AG10803 (cell line): ENCODE measurements around the gene PTPRO.

Experiments
- DNase-seq: peaks from one replicate; pipeline ENCODE4 v3.0.0; 2010; ENCODE audit warnings: low read depth
- H3K4me3 ChIP-seq: 2 replicates; pipeline ENCODE4 v1.5.1; 2011; ENCODE audit warnings: mild to moderate bottlenecking, low read length, control low read depth
- TF ChIP-seq, protein P1 (sequence below): conservative IDR thresholded peaks from 2 replicates; pipeline ENCODE4 v1.5.1; 2011; ENCODE audit warnings: mild to moderate bottlenecking, low read length, control low read depth, inconsistent platforms

The PTPRO gene

DNA sequence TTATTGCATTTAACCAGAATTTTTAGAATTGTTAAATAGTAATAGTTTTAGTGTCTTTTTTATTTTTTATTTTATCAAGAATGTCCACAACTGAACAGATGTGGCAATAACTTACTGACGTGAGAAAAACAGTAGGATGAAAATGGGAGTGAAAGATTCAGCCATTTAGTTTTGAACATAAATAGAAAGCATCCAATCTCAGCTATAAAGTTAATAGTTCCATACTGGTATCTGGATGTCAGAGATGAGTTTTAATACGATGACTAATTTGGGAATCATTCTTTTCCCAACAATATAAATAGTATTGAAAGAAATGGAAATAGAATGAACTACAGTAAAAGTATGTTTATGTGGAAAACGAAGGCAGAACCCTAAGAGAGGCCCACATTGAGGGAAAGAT, 307.5 kb downstream of the PTPRO start:
- DNase-seq = peak; percentile 63
- no peak overlapping the region for H3K4me3 ChIP-seq
- TF ChIP-seq, protein P1, sequence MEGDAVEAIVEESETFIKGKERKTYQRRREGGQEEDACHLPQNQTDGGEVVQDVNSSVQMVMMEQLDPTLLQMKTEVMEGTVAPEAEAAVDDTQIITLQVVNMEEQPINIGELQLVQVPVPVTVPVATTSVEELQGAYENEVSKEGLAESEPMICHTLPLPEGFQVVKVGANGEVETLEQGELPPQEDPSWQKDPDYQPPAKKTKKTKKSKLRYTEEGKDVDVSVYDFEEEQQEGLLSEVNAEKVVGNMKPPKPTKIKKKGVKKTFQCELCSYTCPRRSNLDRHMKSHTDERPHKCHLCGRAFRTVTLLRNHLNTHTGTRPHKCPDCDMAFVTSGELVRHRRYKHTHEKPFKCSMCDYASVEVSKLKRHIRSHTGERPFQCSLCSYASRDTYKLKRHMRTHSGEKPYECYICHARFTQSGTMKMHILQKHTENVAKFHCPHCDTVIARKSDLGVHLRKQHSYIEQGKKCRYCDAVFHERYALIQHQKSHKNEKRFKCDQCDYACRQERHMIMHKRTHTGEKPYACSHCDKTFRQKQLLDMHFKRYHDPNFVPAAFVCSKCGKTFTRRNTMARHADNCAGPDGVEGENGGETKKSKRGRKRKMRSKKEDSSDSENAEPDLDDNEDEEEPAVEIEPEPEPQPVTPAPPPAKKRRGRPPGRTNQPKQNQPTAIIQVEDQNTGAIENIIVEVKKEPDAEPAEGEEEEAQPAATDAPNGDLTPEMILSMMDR = no peak

DNA sequence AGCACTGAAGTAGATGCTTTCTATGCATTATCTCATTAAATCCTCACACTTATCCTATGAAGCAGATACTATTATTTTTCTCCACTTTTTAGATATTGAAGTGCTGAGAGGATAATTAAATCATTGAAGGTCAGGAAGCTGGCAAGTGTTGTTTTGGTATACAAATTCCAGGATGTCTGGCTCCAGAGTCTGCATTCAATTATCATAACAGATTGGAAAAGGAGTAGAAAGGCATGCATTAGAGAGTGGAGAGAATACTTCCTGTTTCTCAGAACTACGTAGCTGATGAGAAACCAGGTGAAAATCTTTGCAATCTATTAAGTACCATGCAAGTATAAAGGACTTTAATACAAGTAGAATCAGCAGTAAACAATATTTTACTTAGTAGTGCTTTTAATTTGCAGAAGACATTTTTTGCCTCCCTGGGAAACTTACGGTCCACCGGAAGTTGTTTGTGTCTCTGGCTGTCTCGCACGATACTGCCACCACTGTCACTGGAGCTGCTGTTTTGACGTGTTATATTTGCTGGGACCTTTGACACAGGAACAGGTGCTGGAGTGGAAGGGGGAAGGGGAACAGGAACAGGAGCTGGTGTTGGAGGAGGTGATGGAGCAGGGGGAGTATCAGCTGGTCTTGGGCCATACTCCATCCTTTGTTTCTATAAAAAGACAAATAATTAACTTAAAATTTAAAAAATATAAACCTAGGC, 308.9 kb downstream of the PTPRO start:
- peak; percentile 65 for DNase-seq
- TF ChIP-seq, protein P1 = no peak
- H3K4me3 ChIP-seq = no peak overlapping the region

DNA sequence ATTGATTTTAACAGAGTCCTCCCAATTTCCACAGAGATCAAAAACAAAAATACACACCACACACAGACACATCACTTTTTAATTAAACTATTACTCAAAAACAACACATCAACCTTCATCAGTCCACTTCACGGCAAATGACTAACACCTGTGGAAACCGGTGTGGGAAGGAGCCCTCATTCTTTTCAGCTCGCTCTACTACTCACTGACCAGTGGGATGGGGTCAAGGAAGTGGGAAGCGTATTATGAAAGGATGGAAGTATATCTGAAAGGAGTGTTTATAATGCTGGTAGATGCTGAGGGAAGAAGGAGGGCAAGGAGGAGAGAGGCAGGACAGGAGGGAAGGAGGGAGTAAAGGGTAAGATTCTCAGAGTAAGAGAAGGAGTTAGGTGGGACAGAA, 310.4 kb downstream of the PTPRO start:
- no peak overlapping the region for H3K4me3 ChIP-seq
- no peak for DNase-seq
- TF ChIP-seq, protein P1 = no peak

DNA sequence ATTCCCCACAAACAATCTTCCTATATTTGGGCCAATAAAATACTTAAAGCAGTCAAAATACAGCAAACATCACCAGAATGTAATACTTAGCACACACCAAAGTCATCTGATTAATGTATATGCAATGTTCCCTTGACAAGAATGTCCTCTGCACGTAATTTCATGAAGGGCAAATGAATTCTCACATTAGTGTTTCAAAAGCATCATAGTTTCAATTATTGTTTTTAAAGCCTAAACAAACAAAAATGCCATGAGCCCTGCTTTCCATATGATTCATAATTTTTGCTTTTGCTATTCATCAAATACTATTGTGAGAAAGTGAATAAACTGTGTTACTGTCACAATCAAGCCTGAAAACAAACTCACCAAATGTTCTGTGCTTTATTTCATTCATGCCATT, 310.9 kb downstream of the PTPRO start:
- peak; percentile 22 for DNase-seq
- H3K4me3 ChIP-seq = no peak overlapping the region
- TF ChIP-seq, protein P1 = no peak

DNA sequence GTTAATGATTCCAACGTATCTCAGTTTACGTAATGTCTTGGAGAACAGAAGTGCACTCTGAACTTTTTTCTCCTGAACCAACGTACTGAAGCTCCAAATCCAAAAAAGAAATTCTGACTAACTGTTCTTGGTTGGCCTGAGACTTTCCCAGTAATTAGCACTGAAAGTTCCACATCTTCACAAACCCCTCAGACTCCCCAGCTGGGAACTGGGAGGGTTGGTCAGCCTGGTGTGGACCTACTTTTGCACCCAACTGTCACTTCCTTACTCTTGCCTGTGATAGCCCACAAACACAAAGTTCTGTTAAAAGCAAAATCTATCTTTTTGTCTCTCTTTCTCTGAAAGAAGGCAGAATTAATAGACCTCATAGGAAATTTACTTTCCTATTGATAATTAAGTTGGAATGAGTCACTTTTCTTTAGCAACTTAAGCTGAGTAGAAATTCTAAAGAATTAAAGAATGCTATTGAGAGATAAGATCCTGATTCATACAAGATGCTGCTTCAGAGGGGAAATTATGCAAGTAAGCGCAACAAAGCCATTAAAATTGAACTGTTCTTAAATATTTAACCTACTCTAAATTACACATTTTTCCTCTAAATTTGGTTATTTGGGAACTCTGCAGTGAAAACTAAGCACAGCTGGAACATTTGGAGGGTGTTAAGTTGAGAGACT, 311.8 kb downstream of the PTPRO start:
- DNase-seq = peak; percentile 70
- no peak overlapping the region for H3K4me3 ChIP-seq
- TF ChIP-seq, protein P1 = no peak

DNA sequence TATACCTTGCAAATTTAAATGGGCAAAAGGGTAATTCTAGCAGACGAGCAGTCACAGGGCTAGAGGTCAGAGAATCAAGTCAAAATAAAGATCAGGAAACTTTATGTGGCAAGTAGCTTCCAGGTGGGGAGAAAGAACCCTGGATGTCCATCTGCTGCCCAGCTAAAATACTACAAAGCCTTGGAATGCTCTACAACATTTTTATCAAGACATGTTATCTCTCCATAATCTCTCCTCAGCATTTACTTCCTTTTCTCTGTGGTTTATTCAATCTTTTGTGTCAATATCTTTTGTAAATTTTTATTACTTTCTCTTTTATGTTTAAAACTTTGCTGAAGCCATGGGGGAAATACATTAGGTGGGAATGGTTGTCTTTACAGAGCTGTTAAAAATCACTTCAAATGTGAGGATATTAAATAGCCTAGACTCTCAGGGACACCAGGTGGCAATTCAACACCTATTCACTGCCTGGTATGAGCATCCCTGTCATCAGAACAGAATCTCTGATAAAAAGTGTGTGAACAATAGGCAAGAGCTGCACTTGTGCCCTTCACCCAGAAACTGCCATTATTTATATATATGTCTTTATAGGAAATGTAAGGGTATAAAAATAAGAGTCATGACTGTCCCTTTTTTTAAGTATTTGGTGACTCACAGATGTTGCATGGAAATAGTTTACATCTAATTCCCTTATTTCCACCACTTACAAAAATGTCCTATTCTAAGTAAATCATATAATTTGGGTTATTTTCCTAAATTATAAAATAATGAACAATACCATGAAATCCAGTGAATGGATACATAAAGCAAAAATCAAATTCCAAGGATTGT, 314.0 kb downstream of the PTPRO start:
- H3K4me3 ChIP-seq = no peak overlapping the region
- TF ChIP-seq, protein P1 = no peak
- no peak for DNase-seq

DNA sequence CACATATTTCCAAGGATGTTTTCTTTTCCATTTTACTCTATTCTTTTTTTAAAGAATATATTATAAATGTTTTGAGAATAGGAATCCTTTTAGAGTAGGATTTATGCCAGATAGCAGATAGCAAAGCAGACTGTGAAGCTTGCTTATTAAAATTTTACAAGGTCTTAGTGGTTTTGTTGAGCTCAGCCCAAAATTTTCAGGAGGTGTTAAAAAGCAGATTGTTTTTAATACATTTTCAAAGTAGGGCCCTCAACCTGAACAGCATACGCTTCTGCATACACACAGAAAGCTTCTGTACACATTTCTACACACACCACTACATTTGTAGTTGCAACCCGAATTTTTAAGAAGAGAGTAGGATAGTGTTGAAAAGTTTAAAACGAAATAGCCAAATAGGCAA, 315.9 kb downstream of the PTPRO start:
- H3K4me3 ChIP-seq = no peak overlapping the region
- TF ChIP-seq, protein P1 = no peak
- DNase-seq = no peak
